Measurements from ENCODE around the gene PTPRO.

GRCh38 chr12:15540005-15540404, 217.7 kb downstream of the PTPRO start:
- TF ChIP-seq POLR2A (IDR thresholded peaks at IDR 0.05), result no peak
- TF ChIP-seq, protein P1, sequence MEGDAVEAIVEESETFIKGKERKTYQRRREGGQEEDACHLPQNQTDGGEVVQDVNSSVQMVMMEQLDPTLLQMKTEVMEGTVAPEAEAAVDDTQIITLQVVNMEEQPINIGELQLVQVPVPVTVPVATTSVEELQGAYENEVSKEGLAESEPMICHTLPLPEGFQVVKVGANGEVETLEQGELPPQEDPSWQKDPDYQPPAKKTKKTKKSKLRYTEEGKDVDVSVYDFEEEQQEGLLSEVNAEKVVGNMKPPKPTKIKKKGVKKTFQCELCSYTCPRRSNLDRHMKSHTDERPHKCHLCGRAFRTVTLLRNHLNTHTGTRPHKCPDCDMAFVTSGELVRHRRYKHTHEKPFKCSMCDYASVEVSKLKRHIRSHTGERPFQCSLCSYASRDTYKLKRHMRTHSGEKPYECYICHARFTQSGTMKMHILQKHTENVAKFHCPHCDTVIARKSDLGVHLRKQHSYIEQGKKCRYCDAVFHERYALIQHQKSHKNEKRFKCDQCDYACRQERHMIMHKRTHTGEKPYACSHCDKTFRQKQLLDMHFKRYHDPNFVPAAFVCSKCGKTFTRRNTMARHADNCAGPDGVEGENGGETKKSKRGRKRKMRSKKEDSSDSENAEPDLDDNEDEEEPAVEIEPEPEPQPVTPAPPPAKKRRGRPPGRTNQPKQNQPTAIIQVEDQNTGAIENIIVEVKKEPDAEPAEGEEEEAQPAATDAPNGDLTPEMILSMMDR (IDR thresholded peaks at IDR 0.05), result no peak
